ENCODE measurements around the gene SSH2. TPM values are rescaled to one million over a fixed set of nuclear protein-coding genes. Genes with fewer than 3 reads are reported as not detected.

Gene SSH2
- total and polyA plus RNA-seq, 9 of the 15 experiments (the other 6 are each of a cell fraction or from before 2014, with no cell fraction given) = 3.9 to 16.1 (median 10.2) TPM

DNA sequence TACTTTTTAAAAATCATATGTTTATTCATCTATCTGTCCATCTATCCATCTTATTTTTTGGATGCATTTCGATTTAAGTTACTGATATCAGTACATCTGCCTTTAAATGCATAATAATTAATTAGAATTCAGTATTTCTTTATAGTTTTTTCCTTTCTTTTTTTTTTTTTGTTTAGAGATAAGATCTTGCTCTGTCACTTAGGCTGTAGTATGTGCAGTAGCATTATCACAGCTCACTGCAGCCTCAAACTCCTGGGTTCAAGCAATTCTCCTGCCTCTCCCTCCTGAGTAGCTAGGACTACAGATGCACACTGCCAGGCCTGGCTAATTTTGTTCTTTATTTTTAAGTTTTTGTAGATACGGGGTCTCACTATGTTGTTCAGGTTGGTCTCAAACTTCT lies 133.4 kb downstream of the SSH2 start (continued):
- TF ChIP-seq, protein P1, sequence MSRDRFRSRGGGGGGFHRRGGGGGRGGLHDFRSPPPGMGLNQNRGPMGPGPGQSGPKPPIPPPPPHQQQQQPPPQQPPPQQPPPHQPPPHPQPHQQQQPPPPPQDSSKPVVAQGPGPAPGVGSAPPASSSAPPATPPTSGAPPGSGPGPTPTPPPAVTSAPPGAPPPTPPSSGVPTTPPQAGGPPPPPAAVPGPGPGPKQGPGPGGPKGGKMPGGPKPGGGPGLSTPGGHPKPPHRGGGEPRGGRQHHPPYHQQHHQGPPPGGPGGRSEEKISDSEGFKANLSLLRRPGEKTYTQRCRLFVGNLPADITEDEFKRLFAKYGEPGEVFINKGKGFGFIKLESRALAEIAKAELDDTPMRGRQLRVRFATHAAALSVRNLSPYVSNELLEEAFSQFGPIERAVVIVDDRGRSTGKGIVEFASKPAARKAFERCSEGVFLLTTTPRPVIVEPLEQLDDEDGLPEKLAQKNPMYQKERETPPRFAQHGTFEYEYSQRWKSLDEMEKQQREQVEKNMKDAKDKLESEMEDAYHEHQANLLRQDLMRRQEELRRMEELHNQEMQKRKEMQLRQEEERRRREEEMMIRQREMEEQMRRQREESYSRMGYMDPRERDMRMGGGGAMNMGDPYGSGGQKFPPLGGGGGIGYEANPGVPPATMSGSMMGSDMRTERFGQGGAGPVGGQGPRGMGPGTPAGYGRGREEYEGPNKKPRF (IDR thresholded peaks at IDR 0.05; ENCODE audit: low read depth, low read length) = no peak
- TF ChIP-seq BRCA1 (IDR thresholded peaks at IDR 0.05) = no peak
- no peak for TF ChIP-seq BRCA1 (CRISPR knock-in tag; IDR thresholded peaks at IDR 0.05)
- TF ChIP-seq FIP1L1 (IDR thresholded peaks at IDR 0.05; ENCODE audit: low read depth, low read length, poor library complexity, severe bottlenecking) = no peak
- no peak for TF ChIP-seq KDM4B (IDR thresholded peaks at IDR 0.05; ENCODE audit: borderline replicate concordance in 2 of 2, low read depth in 1 of 2)
- TF ChIP-seq MAFF (IDR thresholded peaks at IDR 0.05; ENCODE audit: low read length) = peak; percentile 25; the same call in 1 of the 2 replicates
- TF ChIP-seq HOXB6 (CRISPR knock-in tag; IDR thresholded peaks at IDR 0.05; ENCODE audit: borderline replicate concordance) = no peak
- TF ChIP-seq ZNF830 (CRISPR knock-in tag; IDR thresholded peaks at IDR 0.05) = no peak
- no peak for TF ChIP-seq ZNF79 (CRISPR knock-in tag; IDR thresholded peaks at IDR 0.05; ENCODE audit: low read depth)
- TF ChIP-seq, protein P2, sequence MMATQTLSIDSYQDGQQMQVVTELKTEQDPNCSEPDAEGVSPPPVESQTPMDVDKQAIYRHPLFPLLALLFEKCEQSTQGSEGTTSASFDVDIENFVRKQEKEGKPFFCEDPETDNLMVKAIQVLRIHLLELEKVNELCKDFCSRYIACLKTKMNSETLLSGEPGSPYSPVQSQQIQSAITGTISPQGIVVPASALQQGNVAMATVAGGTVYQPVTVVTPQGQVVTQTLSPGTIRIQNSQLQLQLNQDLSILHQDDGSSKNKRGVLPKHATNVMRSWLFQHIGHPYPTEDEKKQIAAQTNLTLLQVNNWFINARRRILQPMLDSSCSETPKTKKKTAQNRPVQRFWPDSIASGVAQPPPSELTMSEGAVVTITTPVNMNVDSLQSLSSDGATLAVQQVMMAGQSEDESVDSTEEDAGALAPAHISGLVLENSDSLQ (IDR thresholded peaks at IDR 0.05) = peak; percentile 61
- TF ChIP-seq NFE2L1 (tag; IDR thresholded peaks at IDR 0.05; ENCODE audit: borderline replicate concordance, low read depth) = no peak
- TF ChIP-seq POLR2G (IDR thresholded peaks at IDR 0.05; ENCODE audit: low read depth, low read length) = no peak
- TF ChIP-seq PTRF (tag; IDR thresholded peaks at IDR 0.05) = no peak
- no peak for TF ChIP-seq SP1 (CRISPR knock-in tag; IDR thresholded peaks at IDR 0.05)
- no peak for TF ChIP-seq ETV6 (IDR thresholded peaks at IDR 0.05; ENCODE audit: borderline replicate concordance in 1 of 2, low read depth in 2 of 2, low read length in 1 of 2)
- no peak for TF ChIP-seq ETV6 (CRISPR knock-in tag; IDR thresholded peaks at IDR 0.05; ENCODE audit: borderline replicate concordance)
- TF ChIP-seq ZNF551 (CRISPR knock-in tag; IDR thresholded peaks at IDR 0.05) = no peak
- TF ChIP-seq C11orf30 (IDR thresholded peaks at IDR 0.05; ENCODE audit: low read depth) = peak; percentile 17; the same call in 1 of the 2 replicates
- no peak for TF ChIP-seq MIER1 (IDR thresholded peaks at IDR 0.05; ENCODE audit: low read depth)
- TF ChIP-seq TCFL5 (CRISPR knock-in tag; conservative IDR thresholded peaks at IDR 0.05) = no peak
- TF ChIP-seq PHF20 (IDR thresholded peaks at IDR 0.05; ENCODE audit: partially characterized antibody) = no peak
- 0 out of 2 replicates have a peak, but pooled peaks have one; percentile 29 for TF ChIP-seq ARID1B (IDR thresholded peaks at IDR 0.05)
- TF ChIP-seq, protein P3, sequence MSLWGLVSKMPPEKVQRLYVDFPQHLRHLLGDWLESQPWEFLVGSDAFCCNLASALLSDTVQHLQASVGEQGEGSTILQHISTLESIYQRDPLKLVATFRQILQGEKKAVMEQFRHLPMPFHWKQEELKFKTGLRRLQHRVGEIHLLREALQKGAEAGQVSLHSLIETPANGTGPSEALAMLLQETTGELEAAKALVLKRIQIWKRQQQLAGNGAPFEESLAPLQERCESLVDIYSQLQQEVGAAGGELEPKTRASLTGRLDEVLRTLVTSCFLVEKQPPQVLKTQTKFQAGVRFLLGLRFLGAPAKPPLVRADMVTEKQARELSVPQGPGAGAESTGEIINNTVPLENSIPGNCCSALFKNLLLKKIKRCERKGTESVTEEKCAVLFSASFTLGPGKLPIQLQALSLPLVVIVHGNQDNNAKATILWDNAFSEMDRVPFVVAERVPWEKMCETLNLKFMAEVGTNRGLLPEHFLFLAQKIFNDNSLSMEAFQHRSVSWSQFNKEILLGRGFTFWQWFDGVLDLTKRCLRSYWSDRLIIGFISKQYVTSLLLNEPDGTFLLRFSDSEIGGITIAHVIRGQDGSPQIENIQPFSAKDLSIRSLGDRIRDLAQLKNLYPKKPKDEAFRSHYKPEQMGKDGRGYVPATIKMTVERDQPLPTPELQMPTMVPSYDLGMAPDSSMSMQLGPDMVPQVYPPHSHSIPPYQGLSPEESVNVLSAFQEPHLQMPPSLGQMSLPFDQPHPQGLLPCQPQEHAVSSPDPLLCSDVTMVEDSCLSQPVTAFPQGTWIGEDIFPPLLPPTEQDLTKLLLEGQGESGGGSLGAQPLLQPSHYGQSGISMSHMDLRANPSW (CRISPR knock-in tag; IDR thresholded peaks at IDR 0.05) = no peak
